Neural crest cell (in vitro differentiated cells): ENCODE measurements around the gene PUM2. TPM values are rescaled to one million over a fixed set of nuclear protein-coding genes. Genes with fewer than 3 reads are reported as not detected.
A peak's percentile ranks its signal among the peaks of the same experiment; 100 is the strongest.

Source experiments
- DNase-seq: peaks from one replicate; pipeline ENCODE4 v3.0.0; 2021; ENCODE audit warnings: low read depth, mixed read lengths, low spot score
- H3K27ac Mint-ChIP-seq: one replicate; pipeline ENCODE4 v1.8.0; 2021; ENCODE audit warnings: mild to moderate bottlenecking, mixed read lengths; ENCODE audit not compliant: unreplicated experiment
- H3K27me3 Mint-ChIP-seq: 2 replicates; pipeline ENCODE4 v1.8.0; 2021; ENCODE audit warnings: low read depth, mild to moderate bottlenecking, mixed read lengths
- H3K36me3 Mint-ChIP-seq: 2 replicates; pipeline ENCODE4 v1.8.0; 2021; ENCODE audit warnings: low read depth, mild to moderate bottlenecking, mixed read lengths
- H3K4me1 Mint-ChIP-seq: 2 replicates; pipeline ENCODE4 v1.8.0; 2021; ENCODE audit warnings: mixed read lengths
- H3K4me3 Mint-ChIP-seq: one replicate; pipeline ENCODE4 v1.8.0; 2021; ENCODE audit warnings: mild to moderate bottlenecking, mixed read lengths
- H3K9me3 Mint-ChIP-seq: 2 replicates; pipeline ENCODE4 v1.8.0; 2021; ENCODE audit warnings: mixed read lengths
- CTCF ChIP-seq: fragments of 200-600 bp; sonication (generic); conservative IDR thresholded peaks from 2 replicates; pipeline ENCODE4 v1.5.0; 2021; ENCODE audit warnings: antibody characterized with exemption, mild to moderate bottlenecking
- total RNA-seq: library from RNA; stranded (reverse); gene quantifications from 2 replicates; pipeline ENCODE4 v1.2.1, GENCODE V29; 2021

PUM2 gene
- total RNA-seq, 1 donor from 2014 or later = 110 TPM

- Mint-ChIP-seq H3K27me3 (no peaks in the 10 kb centered on the region), H3K4me3 (no peak overlapping the region), H3K9me3 (no peaks in the 10 kb centered on the region), H3K27ac (no peak overlapping the region), H3K4me1 (peaks cover 2% of the 10 kb centered on the region), H3K36me3 (no peaks in the 10 kb centered on the region)
- TF ChIP-seq CTCF = no peak
- no peak for DNase-seq
Observed at GRCh38 chr2:20231598-20232026, 119.0 kb downstream of the PUM2 start.

DNA sequence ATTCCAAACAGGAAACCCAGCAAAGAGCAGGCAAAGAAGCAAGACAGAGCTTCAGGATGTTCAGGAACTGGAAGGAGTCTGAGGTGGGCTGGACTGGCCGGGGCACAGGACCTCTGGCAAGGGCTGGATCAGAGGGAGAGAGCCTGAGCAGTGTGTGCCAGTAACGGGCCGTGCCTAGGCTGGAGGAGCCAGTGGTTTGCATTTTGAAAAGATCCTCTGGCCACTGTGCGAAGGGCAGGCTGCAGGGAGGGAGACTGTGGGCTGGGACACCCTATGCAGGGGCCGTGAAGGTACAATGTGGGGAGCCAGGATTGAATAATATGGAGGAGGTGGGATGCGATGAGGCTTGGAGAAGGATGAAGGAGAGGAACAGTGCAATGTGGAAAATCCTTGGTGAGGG lies 119.5 kb downstream of the PUM2 start:
- Mint-ChIP-seq H3K9me3 (no peaks in the 10 kb centered on the region), H3K27ac (no peak overlapping the region), H3K4me1 (no peaks in the 10 kb centered on the region), H3K36me3 (no peaks in the 10 kb centered on the region), H3K27me3 (no peaks in the 10 kb centered on the region), H3K4me3 (no peak overlapping the region)
- DNase-seq = no peak
- no peak for TF ChIP-seq CTCF

DNA sequence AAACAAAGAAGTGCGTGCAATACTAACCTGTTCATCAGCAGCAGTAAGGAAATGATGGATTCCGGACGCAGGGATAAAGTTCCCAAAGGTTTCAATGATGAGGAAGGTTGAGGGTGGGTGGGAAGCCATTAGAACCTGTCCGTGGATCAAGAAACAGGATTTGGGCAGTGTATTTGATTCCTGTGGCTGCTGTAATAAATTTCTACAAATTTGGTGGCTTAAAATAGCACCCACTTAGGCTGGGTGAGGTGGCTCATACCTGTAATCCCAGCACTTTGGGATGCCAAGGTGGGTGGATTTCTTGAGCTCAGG lies 120.6 kb downstream of the PUM2 start:
- Mint-ChIP-seq H3K9me3 (no peaks in the 10 kb centered on the region), H3K4me1 (peaks cover 6% of the 10 kb centered on the region), H3K36me3 (no peaks in the 10 kb centered on the region), H3K4me3 (no peak overlapping the region), H3K27ac (no peak overlapping the region), H3K27me3 (no peaks in the 10 kb centered on the region)
- TF ChIP-seq CTCF = no peak
- DNase-seq = no peak

GRCh38 chr2:20229322-20230113 lies 121.1 kb downstream of the PUM2 start:
- Mint-ChIP-seq H3K27ac (no peak overlapping the region), H3K4me3 (no peak overlapping the region), H3K36me3 (no peaks in the 10 kb centered on the region), H3K4me1 (peaks cover 6% of the 10 kb centered on the region), H3K27me3 (no peaks in the 10 kb centered on the region), H3K9me3 (no peaks in the 10 kb centered on the region)
- no peak for DNase-seq
- TF ChIP-seq CTCF = no peak

DNA sequence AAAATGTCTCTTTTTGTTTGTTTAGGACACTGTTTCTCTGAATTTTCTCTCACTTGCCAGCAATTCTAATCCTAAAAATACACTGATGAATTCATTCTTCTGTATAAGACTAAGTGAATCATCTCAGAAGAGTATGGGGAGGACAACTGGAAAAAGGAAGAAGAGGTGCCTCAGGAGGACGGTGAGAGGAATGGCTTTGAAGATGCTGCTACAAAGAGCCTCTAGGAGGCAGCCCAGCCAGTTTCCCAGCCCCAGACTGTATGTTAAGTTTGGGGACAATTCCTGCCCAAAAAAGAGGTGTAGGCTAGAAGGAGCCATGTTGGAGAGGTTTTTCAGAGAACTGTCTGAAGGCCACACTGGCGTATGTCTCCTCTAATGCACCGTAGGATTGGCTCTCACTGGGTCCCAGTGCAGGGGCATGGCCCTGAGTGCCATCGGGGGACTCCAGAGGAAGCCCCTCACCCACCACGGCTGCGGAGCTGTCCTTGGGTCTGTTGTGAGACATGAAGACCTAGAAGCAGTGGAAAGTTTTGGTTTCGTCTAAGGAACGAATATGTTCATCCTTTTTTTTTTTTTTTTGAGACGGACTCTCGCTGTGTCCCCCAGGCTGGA lies 122.6 kb downstream of the PUM2 start:
- no peak for TF ChIP-seq CTCF
- H3K4me1 Mint-ChIP-seq = peaks cover 9% of the 10 kb centered on the region
- H3K27me3 Mint-ChIP-seq = no peaks in the 10 kb centered on the region
- no peak overlapping the region for H3K27ac Mint-ChIP-seq
- H3K36me3 Mint-ChIP-seq = no peaks in the 10 kb centered on the region
- DNase-seq = no peak
- no peaks in the 10 kb centered on the region for H3K9me3 Mint-ChIP-seq
- peak overlapping the region; percentile 64 for H3K4me3 Mint-ChIP-seq
